ENCODE measurements around the gene DAGLA.

GRCh38 chr11:61769946-61770683 is 89.9 kb downstream of the DAGLA start:
- TF ChIP-seq CTCF (IDR thresholded peaks at IDR 0.05), result no peak
- no peak for TF ChIP-seq POLR2A (IDR thresholded peaks at IDR 0.05)
